C4-2B (cell line): ENCODE measurements around the gene GPR162.

Source experiments
- H3K27ac ChIP-seq: fragments of 450-650 bp; 2 replicates; pipeline ENCODE4 v1.5.1; 2017
- CTCF ChIP-seq: fragments of 450-650 bp; conservative IDR thresholded peaks from 2 replicates; pipeline ENCODE4 v1.5.1; 2017; ENCODE audit warnings: mild to moderate bottlenecking
- ZFX ChIP-seq: fragments of 450-650 bp; IDR thresholded peaks from 2 replicates; pipeline ENCODE4 v1.6.1; 2017

Gene GPR162

GRCh38 chr12:6821591-6822425 lies at the start of gene GPR162:
Gene GPR162 (plus strand): TSS chr12:6821821. CDS start chr12:6823899, 2,078 bp downstream.
- H3K27ac ChIP-seq = no peak within 1 kb of the TSS
- no peak for TF ChIP-seq CTCF
- TF ChIP-seq ZFX = no peak

GRCh38 chr12:6772331-6772695 lies 49.3 kb upstream of the GPR162 start, which contains the start of gene LAG3:
Gene LAG3 (plus strand): TSS chr12:6772520. CDS start chr12:6772853, 333 bp downstream.
- TF ChIP-seq ZFX = no peak
- TF ChIP-seq CTCF = no peak
- H3K27ac ChIP-seq = no peak within 1 kb of the TSS

GRCh38 chr12:6772726-6773589 lies 48.7 kb upstream of the GPR162 start:
- no peak for TF ChIP-seq ZFX
- TF ChIP-seq CTCF = no peak
- H3K27ac ChIP-seq = no peak overlapping the region

GRCh38 chr12:6773590-6774351 lies 47.9 kb upstream of the GPR162 start:
- H3K27ac ChIP-seq = peak overlapping the region; percentile 94
- TF ChIP-seq ZFX (no peak), CTCF (no peak)

GRCh38 chr12:6774499-6775062 lies 47.0 kb upstream of the GPR162 start:
- no peak for TF ChIP-seq ZFX
- TF ChIP-seq CTCF = no peak

GRCh38 chr12:6775185-6776174 lies 46.1 kb upstream of the GPR162 start:
- TF ChIP-seq CTCF (no peak), ZFX (no peak)
- H3K27ac ChIP-seq = peak overlapping the region; percentile 94

More at GRCh38 chr12:6774499-6775062, 47.0 kb upstream of the GPR162 start:
- peak overlapping the region; percentile 94 for H3K27ac ChIP-seq
